ENCODE data around the gene GH2. TPM values are rescaled to one million over a fixed set of nuclear protein-coding genes. Genes with fewer than 3 reads are reported as not detected.

Gene GH2
- total and polyA plus RNA-seq, 4 donors: not detected

DNA sequence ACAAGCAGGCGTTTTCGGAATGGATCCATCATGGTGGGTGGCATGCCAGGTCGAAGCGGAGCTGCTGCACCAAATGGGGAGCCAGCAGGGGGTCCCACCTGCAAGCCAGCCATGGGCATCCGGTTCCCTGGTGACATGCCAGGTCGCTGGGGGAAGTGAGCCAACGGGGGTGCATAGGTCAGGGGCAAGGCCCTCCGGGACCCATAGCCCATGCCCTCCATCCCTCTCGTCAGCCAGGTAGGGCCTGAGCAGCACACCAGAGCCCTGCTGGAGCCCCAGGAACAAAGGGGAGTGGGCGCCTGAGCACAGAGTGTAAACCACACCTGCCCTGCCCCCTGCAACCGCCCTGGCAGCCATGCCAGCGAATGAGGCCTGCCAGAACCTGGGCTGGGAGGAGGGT, 44.3 kb downstream of the GH2 start (continued):
- TF ChIP-seq YY1 (IDR thresholded peaks at IDR 0.05): no peak
- TF ChIP-seq, protein P1, sequence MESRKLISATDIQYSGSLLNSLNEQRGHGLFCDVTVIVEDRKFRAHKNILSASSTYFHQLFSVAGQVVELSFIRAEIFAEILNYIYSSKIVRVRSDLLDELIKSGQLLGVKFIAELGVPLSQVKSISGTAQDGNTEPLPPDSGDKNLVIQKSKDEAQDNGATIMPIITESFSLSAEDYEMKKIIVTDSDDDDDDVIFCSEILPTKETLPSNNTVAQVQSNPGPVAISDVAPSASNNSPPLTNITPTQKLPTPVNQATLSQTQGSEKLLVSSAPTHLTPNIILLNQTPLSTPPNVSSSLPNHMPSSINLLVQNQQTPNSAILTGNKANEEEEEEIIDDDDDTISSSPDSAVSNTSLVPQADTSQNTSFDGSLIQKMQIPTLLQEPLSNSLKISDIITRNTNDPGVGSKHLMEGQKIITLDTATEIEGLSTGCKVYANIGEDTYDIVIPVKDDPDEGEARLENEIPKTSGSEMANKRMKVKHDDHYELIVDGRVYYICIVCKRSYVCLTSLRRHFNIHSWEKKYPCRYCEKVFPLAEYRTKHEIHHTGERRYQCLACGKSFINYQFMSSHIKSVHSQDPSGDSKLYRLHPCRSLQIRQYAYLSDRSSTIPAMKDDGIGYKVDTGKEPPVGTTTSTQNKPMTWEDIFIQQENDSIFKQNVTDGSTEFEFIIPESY (IDR thresholded peaks at IDR 0.05): no peak
- TF ChIP-seq HNF4A (conservative IDR thresholded peaks at IDR 0.05): no peak
- TF ChIP-seq RXRA (IDR thresholded peaks at IDR 0.05): no peak
- TF ChIP-seq RAD21 (IDR thresholded peaks at IDR 0.05): no peak
- TF ChIP-seq FOXA2 (IDR thresholded peaks at IDR 0.05): no peak

DNA sequence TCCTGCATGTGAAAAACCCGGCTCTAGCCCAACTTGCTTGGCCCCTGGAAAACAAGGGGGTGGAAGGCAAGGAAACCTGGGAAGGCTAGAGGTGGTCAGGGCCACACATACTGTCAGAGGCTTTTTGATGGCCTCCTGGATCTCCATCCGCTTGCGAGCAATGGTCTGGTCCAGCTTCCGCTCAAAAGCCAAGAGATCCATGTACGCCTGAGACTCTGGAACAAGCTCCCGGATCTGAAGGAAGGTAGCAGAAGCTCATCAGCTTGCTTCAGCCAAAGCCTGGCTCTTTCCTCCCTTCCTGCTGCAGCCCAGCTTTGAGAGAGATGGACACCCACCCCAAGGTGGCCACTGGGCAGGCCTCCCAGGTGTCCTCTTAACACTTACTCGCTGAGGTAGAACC, 44.9 kb downstream of the GH2 start:
- TF ChIP-seq TAF1 (conservative IDR thresholded peaks at IDR 0.05): no peak
- TF ChIP-seq, protein P2, sequence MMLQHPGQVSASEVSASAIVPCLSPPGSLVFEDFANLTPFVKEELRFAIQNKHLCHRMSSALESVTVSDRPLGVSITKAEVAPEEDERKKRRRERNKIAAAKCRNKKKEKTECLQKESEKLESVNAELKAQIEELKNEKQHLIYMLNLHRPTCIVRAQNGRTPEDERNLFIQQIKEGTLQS (IDR thresholded peaks at IDR 0.05): no peak
- no peak for TF ChIP-seq HNF4A (conservative IDR thresholded peaks at IDR 0.05)
- TF ChIP-seq JUND (IDR thresholded peaks at IDR 0.05): no peak
- TF ChIP-seq, protein P1 (IDR thresholded peaks at IDR 0.05): no peak
- TF ChIP-seq RXRA (IDR thresholded peaks at IDR 0.05): no peak
- TF ChIP-seq EGR1 (IDR thresholded peaks at IDR 0.05; ENCODE audit: low read depth in 2 of 2): no peak
- TF ChIP-seq HNF4G (IDR thresholded peaks at IDR 0.05): no peak
- no peak for TF ChIP-seq NR2F2 (IDR thresholded peaks at IDR 0.05)
- TF ChIP-seq FOXA1 (IDR thresholded peaks at IDR 0.05): no peak
- TF ChIP-seq SP1 (IDR thresholded peaks at IDR 0.05): no peak
- TF ChIP-seq, protein P3, sequence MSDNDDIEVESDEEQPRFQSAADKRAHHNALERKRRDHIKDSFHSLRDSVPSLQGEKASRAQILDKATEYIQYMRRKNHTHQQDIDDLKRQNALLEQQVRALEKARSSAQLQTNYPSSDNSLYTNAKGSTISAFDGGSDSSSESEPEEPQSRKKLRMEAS (IDR thresholded peaks at IDR 0.05): no peak
- TF ChIP-seq, protein P4, sequence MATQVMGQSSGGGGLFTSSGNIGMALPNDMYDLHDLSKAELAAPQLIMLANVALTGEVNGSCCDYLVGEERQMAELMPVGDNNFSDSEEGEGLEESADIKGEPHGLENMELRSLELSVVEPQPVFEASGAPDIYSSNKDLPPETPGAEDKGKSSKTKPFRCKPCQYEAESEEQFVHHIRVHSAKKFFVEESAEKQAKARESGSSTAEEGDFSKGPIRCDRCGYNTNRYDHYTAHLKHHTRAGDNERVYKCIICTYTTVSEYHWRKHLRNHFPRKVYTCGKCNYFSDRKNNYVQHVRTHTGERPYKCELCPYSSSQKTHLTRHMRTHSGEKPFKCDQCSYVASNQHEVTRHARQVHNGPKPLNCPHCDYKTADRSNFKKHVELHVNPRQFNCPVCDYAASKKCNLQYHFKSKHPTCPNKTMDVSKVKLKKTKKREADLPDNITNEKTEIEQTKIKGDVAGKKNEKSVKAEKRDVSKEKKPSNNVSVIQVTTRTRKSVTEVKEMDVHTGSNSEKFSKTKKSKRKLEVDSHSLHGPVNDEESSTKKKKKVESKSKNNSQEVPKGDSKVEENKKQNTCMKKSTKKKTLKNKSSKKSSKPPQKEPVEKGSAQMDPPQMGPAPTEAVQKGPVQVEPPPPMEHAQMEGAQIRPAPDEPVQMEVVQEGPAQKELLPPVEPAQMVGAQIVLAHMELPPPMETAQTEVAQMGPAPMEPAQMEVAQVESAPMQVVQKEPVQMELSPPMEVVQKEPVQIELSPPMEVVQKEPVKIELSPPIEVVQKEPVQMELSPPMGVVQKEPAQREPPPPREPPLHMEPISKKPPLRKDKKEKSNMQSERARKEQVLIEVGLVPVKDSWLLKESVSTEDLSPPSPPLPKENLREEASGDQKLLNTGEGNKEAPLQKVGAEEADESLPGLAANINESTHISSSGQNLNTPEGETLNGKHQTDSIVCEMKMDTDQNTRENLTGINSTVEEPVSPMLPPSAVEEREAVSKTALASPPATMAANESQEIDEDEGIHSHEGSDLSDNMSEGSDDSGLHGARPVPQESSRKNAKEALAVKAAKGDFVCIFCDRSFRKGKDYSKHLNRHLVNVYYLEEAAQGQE (IDR thresholded peaks at IDR 0.05): no peak
- 98% methylated on average over 7 of the region's 7 CpGs for WGBS
- Histone ChIP-seq H3K4me3 (ENCODE audit: low read depth in 1 of 3, low read length in 3 of 3) (no peak overlapping the region), H3K4me1 (ENCODE audit: control insufficient read depth in 4 of 4, insufficient read depth in 4 of 4, low read length in 3 of 4) (peaks cover 26 to 44% (median 40%) of the 10 kb centered on the region in 4 donors), H3K36me3 (ENCODE audit: control insufficient read depth in 4 of 4, insufficient read depth in 3 of 4, low read depth in 1 of 4, low read length in 3 of 4) (peaks cover 17 to 43% (median 36%) of the 10 kb centered on the region in 4 donors), H3K9me3 (ENCODE audit: control insufficient read depth in 4 of 4, low read length in 3 of 4) (no peaks in the 10 kb centered on the region), H3K27me3 (ENCODE audit: control insufficient read depth in 4 of 4, insufficient read depth in 4 of 4, low read length in 3 of 4) (no peaks in the 10 kb centered on the region), H3K27ac (ENCODE audit: low read depth in 1 of 2, low read length in 2 of 2) (no peak overlapping the region), H3K9ac (ENCODE audit: low read depth in 1 of 2, low read length in 2 of 2) (no peak overlapping the region)
- no peak for DNase-seq (ENCODE audit: low spot score)

All from liver (tissue), 9 donors.